ENCODE results near the gene DUSP5.

Gene DUSP5

GRCh38 chr10:110547139-110547761 is 49.5 kb downstream of the DUSP5 start:
- Histone ChIP-seq H3K4me3 (ENCODE audit: low read length) (no peak overlapping the region), H3K9ac (ENCODE audit: low read length) (no peak overlapping the region), H3K27me3 (ENCODE audit: control insufficient read depth, insufficient read depth, low read length) (peaks cover 39% of the 10 kb centered on the region), H3K4me1 (ENCODE audit: control insufficient read depth, insufficient read depth, low read length) (no peaks in the 10 kb centered on the region), H3K9me3 (ENCODE audit: control insufficient read depth, low read length) (no peaks in the 10 kb centered on the region), H3K36me3 (ENCODE audit: control insufficient read depth, insufficient read depth, low read length) (no peaks in the 10 kb centered on the region)

GRCh38 chr10:110548002-110548401 is 50.3 kb downstream of the DUSP5 start:
- no peak overlapping the region for H3K4me3 ChIP-seq (ENCODE audit: low read length)
- H3K27me3 ChIP-seq (ENCODE audit: control insufficient read depth, insufficient read depth, low read length), result peaks cover 42% of the 10 kb centered on the region
- H3K4me1 ChIP-seq (ENCODE audit: control insufficient read depth, insufficient read depth, low read length), result no peaks in the 10 kb centered on the region
- H3K9ac ChIP-seq (ENCODE audit: low read length), result no peak overlapping the region
- H3K36me3 ChIP-seq (ENCODE audit: control insufficient read depth, insufficient read depth, low read length), result no peaks in the 10 kb centered on the region
- H3K9me3 ChIP-seq (ENCODE audit: control insufficient read depth, low read length), result no peaks in the 10 kb centered on the region

GRCh38 chr10:110549211-110549610 is 51.5 kb downstream of the DUSP5 start:
- H3K4me3 ChIP-seq (ENCODE audit: low read length), result no peak overlapping the region
- H3K27me3 ChIP-seq (ENCODE audit: control insufficient read depth, insufficient read depth, low read length), result peaks cover 36% of the 10 kb centered on the region
- no peaks in the 10 kb centered on the region for H3K4me1 ChIP-seq (ENCODE audit: control insufficient read depth, insufficient read depth, low read length)
- no peaks in the 10 kb centered on the region for H3K9me3 ChIP-seq (ENCODE audit: control insufficient read depth, low read length)
- H3K9ac ChIP-seq (ENCODE audit: low read length), result no peak overlapping the region
- H3K36me3 ChIP-seq (ENCODE audit: control insufficient read depth, insufficient read depth, low read length), result no peaks in the 10 kb centered on the region

- Histone ChIP-seq H3K27me3 (ENCODE audit: control insufficient read depth, insufficient read depth, low read length) (peaks cover 36% of the 10 kb centered on the region), H3K9me3 (ENCODE audit: control insufficient read depth, low read length) (no peaks in the 10 kb centered on the region), H3K9ac (ENCODE audit: low read length) (no peak overlapping the region), H3K36me3 (ENCODE audit: control insufficient read depth, insufficient read depth, low read length) (no peaks in the 10 kb centered on the region), H3K4me1 (ENCODE audit: control insufficient read depth, insufficient read depth, low read length) (no peaks in the 10 kb centered on the region), H3K4me3 (ENCODE audit: low read length) (no peak overlapping the region)
Observed at GRCh38 chr10:110553905-110554304, 56.2 kb downstream of the DUSP5 start.

GRCh38 chr10:110556296-110556695 is 58.6 kb downstream of the DUSP5 start:
- H3K27me3 ChIP-seq (ENCODE audit: control insufficient read depth, insufficient read depth, low read length), result peaks cover 31% of the 10 kb centered on the region
- no peak overlapping the region for H3K4me3 ChIP-seq (ENCODE audit: low read length)
- H3K4me1 ChIP-seq (ENCODE audit: control insufficient read depth, insufficient read depth, low read length), result no peaks in the 10 kb centered on the region
- H3K9me3 ChIP-seq (ENCODE audit: control insufficient read depth, low read length), result no peaks in the 10 kb centered on the region
- no peaks in the 10 kb centered on the region for H3K36me3 ChIP-seq (ENCODE audit: control insufficient read depth, insufficient read depth, low read length)
- no peak overlapping the region for H3K9ac ChIP-seq (ENCODE audit: low read length)

GRCh38 chr10:110556969-110557601 is 59.4 kb downstream of the DUSP5 start:
- Histone ChIP-seq H3K9ac (ENCODE audit: low read length) (no peak overlapping the region), H3K27me3 (ENCODE audit: control insufficient read depth, insufficient read depth, low read length) (peaks cover 23% of the 10 kb centered on the region), H3K4me3 (ENCODE audit: low read length) (no peak overlapping the region), H3K36me3 (ENCODE audit: control insufficient read depth, insufficient read depth, low read length) (no peaks in the 10 kb centered on the region), H3K4me1 (ENCODE audit: control insufficient read depth, insufficient read depth, low read length) (no peaks in the 10 kb centered on the region), H3K9me3 (ENCODE audit: control insufficient read depth, low read length) (no peaks in the 10 kb centered on the region)

- H3K27me3 ChIP-seq (ENCODE audit: control insufficient read depth, insufficient read depth, low read length), result peaks cover 23% of the 10 kb centered on the region
- H3K9ac ChIP-seq (ENCODE audit: low read length), result no peak overlapping the region
- no peaks in the 10 kb centered on the region for H3K36me3 ChIP-seq (ENCODE audit: control insufficient read depth, insufficient read depth, low read length)
- H3K4me1 ChIP-seq (ENCODE audit: control insufficient read depth, insufficient read depth, low read length), result no peaks in the 10 kb centered on the region
- no peaks in the 10 kb centered on the region for H3K9me3 ChIP-seq (ENCODE audit: control insufficient read depth, low read length)
- no peak overlapping the region for H3K4me3 ChIP-seq (ENCODE audit: low read length)
Observed at GRCh38 chr10:110558041-110558440, 60.3 kb downstream of the DUSP5 start.

- Histone ChIP-seq H3K4me3 (ENCODE audit: low read length) (no peak overlapping the region), H3K9ac (ENCODE audit: low read length) (no peak overlapping the region), H3K4me1 (ENCODE audit: control insufficient read depth, insufficient read depth, low read length) (no peaks in the 10 kb centered on the region), H3K9me3 (ENCODE audit: control insufficient read depth, low read length) (no peaks in the 10 kb centered on the region), H3K36me3 (ENCODE audit: control insufficient read depth, insufficient read depth, low read length) (no peaks in the 10 kb centered on the region), H3K27me3 (ENCODE audit: control insufficient read depth, insufficient read depth, low read length) (peaks cover 28% of the 10 kb centered on the region)
Observed at GRCh38 chr10:110560012-110560411, 62.3 kb downstream of the DUSP5 start.

Data from mucosa of stomach (tissue), 1 donor.